ENCODE data around the gene AGBL4. TPM values are rescaled to one million over a fixed set of nuclear protein-coding genes. Genes with fewer than 3 reads are reported as not detected.

The AGBL4 gene
- total and polyA plus RNA-seq, 9 of the 15 experiments (the other 6 are each of a cell fraction or from before 2014, with no cell fraction given) = 0.11 TPM; not detected in 7

DNA sequence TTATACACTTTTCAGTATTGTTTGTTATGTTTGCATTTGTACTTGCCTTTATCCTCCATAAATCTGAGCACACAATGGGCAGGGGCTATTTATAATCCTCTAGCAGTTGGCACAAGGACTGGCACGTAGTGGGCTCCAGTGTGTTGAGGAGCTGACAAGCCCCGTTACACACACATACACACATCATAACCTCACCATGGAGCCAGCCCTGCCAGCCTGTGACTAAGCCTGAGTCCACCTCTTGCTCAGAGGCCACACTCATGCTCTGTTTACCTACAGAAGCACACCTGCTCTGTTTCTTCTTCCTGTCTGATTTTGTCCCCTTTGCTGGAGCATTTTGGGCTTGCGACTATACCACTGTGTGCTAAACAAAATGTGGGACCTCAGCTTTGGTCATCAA lies 1487.3 kb downstream of the AGBL4 start:
- intact Hi-C loops (cut with micrococcal nuclease) = no loop called here
- TF ChIP-seq HNRNPLL (IDR thresholded peaks at IDR 0.05; ENCODE audit: low read depth, low read length, poor library complexity, severe bottlenecking) (no peak), ZNF395 (CRISPR knock-in tag; IDR thresholded peaks at IDR 0.05) (no peak), HLTF (IDR thresholded peaks at IDR 0.05) (no peak), NR2C2 (CRISPR knock-in tag; IDR thresholded peaks at IDR 0.05) (no peak), NR2C2 (tag; IDR thresholded peaks at IDR 0.05) (no peak), CEBPB (tag; IDR thresholded peaks at IDR 0.05) (no peak), TFAM (CRISPR knock-in tag; conservative IDR thresholded peaks at IDR 0.05) (no peak), ZNF785 (CRISPR knock-in tag; IDR thresholded peaks at IDR 0.05) (no peak), CBFB (CRISPR knock-in tag; IDR thresholded peaks at IDR 0.05) (no peak), XRCC5 (IDR thresholded peaks at IDR 0.05; ENCODE audit: low read depth, low read length) (no peak), FOXK1 (CRISPR knock-in tag; IDR thresholded peaks at IDR 0.05; ENCODE audit: borderline replicate concordance) (no peak), U2AF1 (optimal IDR thresholded peaks at IDR 0.05; ENCODE audit: low read depth, low read length) (no peak), CBX5 (IDR thresholded peaks at IDR 0.05; ENCODE audit: borderline replicate concordance, low read depth) (no peak), ETS2 (tag; IDR thresholded peaks at IDR 0.05; ENCODE audit: borderline replicate concordance, poor library complexity, severe bottlenecking) (no peak), PTTG1 (tag; IDR thresholded peaks at IDR 0.05; ENCODE audit: low read depth) (no peak)
- TF ChIP-seq, protein P1, sequence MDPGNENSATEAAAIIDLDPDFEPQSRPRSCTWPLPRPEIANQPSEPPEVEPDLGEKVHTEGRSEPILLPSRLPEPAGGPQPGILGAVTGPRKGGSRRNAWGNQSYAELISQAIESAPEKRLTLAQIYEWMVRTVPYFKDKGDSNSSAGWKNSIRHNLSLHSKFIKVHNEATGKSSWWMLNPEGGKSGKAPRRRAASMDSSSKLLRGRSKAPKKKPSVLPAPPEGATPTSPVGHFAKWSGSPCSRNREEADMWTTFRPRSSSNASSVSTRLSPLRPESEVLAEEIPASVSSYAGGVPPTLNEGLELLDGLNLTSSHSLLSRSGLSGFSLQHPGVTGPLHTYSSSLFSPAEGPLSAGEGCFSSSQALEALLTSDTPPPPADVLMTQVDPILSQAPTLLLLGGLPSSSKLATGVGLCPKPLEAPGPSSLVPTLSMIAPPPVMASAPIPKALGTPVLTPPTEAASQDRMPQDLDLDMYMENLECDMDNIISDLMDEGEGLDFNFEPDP (CRISPR knock-in tag; IDR thresholded peaks at IDR 0.05) = no peak
- TF ChIP-seq, protein P2, sequence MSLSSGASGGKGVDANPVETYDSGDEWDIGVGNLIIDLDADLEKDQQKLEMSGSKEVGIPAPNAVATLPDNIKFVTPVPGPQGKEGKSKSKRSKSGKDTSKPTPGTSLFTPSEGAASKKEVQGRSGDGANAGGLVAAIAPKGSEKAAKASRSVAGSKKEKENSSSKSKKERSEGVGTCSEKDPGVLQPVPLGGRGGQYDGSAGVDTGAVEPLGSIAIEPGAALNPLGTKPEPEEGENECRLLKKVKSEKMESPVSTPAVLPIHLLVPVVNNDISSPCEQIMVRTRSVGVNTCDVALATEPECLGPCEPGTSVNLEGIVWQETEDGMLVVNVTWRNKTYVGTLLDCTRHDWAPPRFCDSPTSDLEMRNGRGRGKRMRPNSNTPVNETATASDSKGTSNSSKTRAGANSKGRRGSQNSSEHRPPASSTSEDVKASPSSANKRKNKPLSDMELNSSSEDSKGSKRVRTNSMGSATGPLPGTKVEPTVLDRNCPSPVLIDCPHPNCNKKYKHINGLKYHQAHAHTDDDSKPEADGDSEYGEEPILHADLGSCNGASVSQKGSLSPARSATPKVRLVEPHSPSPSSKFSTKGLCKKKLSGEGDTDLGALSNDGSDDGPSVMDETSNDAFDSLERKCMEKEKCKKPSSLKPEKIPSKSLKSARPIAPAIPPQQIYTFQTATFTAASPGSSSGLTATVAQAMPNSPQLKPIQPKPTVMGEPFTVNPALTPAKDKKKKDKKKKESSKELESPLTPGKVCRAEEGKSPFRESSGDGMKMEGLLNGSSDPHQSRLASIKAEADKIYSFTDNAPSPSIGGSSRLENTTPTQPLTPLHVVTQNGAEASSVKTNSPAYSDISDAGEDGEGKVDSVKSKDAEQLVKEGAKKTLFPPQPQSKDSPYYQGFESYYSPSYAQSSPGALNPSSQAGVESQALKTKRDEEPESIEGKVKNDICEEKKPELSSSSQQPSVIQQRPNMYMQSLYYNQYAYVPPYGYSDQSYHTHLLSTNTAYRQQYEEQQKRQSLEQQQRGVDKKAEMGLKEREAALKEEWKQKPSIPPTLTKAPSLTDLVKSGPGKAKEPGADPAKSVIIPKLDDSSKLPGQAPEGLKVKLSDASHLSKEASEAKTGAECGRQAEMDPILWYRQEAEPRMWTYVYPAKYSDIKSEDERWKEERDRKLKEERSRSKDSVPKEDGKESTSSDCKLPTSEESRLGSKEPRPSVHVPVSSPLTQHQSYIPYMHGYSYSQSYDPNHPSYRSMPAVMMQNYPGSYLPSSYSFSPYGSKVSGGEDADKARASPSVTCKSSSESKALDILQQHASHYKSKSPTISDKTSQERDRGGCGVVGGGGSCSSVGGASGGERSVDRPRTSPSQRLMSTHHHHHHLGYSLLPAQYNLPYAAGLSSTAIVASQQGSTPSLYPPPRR (CRISPR knock-in tag; IDR thresholded peaks at IDR 0.05; ENCODE audit: borderline replicate concordance) = no peak

More for the DNA sequence above, 1487.3 kb downstream of the AGBL4 start:
- no peak for DNase-seq (ENCODE audit: extremely low read depth in 1 of 4, low spot score in 3 of 4)
- Histone ChIP-seq H2AFZ (ENCODE audit: low read depth, low read length) (no peak overlapping the region), H3K4me2 (ENCODE audit: insufficient read depth, low read length) (no peak overlapping the region), H3K79me2 (ENCODE audit: control insufficient read depth, insufficient read depth, low read length) (no peaks in the 10 kb centered on the region), H3K9me1 (ENCODE audit: control insufficient read depth, insufficient read depth, low read length) (no peaks in the 10 kb centered on the region), H3K9me3 (replicated peaks; ENCODE audit: control insufficient read depth, insufficient read depth, low read depth, low read length) (no peaks in the 10 kb centered on the region), H3K4me1 (replicated peaks in 1 of 2; ENCODE audit: control insufficient read depth in 2 of 2, insufficient read depth in 2 of 2, low read length in 2 of 2) (no peaks in the 10 kb centered on the region), H3K4me3 (no peak overlapping the region), H3K9ac (ENCODE audit: insufficient read depth in 1 of 2, low read depth in 2 of 2, low read length in 2 of 2) (no peak overlapping the region), H3K27me3 (ENCODE audit: control insufficient read depth in 2 of 2, insufficient read depth in 2 of 2, low read length in 2 of 2) (no peaks in the 10 kb centered on the region), H3K27ac (ENCODE audit: extremely low read depth, low read depth, low read length) (no peak overlapping the region), H3K36me3 (ENCODE audit: control insufficient read depth, insufficient read depth, low read length) (no peaks in the 10 kb centered on the region), H4K20me1 (replicated peaks; ENCODE audit: control insufficient read depth, insufficient read depth, low read length) (no peaks in the 10 kb centered on the region)
- no peak for FAIRE-seq
- in situ Hi-C loops (cut with MboI) = no loop called here
- WGBS (ENCODE audit: insufficient coverage, low coverage, missing lambda C conversion rate) = 0% methylated on average over 3 of the region's 3 CpGs
- no peak for ATAC-seq
- ChIA-PET POLR2A (interaction anchor here (1.4 kb wide), 1 partner anchor 12 kb away, joined by 3 read pairs; no protein-coding TSS in a partner anchor), CTCF (ENCODE audit: low intra/inter-chr PET ratio) (no interaction called here)
- BruUV-seq (replicated peaks) = no TSS peak
